SK-N-DZ (cell line): Measurements from ENCODE around the gene SLC34A3.
"Not testable (repeated sequence)": the region's sequence is repeated elsewhere in the genome, so short reads cannot be mapped to it uniquely, and the experiment has no call there.

Source experiments
- DNase-seq: peaks from one replicate; pipeline ENCODE4 v3.0.0-alpha.2; 2015; ENCODE audit warnings: low spot score

Gene SLC34A3

DNA sequence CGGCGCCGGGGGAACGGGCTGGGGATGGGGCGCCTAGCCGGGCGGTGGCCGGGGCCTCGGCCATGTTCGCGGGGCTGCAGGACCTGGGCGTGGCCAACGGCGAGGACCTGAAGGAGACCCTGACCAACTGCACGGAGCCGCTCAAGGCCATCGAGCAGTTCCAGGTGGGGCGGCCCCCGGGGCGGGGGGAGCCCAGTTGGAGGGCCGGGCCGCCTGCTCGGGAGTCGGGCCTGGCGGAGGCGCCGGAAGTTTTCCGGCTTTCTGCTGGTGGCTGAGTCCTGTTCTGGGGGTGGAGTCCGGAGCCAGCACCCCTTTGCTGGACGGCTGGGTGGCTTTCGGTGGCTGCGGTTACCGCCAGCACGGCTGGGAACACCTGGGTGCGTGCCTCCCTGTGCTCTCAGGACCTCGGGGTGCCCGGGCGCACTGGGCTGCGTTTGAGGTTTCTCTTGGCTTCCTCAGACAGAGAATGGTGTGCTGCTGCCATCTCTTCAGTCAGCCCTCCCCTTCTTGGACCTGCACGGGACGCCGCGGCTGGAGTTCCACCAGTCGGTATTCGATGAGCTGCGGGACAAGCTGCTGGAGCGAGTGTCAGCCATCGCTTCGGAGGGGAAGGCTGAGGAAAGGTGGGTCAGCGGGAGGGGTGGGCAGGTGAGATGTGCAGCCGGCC is 24.9 kb downstream of the SLC34A3 start:
- DNase-seq: no peak

DNA sequence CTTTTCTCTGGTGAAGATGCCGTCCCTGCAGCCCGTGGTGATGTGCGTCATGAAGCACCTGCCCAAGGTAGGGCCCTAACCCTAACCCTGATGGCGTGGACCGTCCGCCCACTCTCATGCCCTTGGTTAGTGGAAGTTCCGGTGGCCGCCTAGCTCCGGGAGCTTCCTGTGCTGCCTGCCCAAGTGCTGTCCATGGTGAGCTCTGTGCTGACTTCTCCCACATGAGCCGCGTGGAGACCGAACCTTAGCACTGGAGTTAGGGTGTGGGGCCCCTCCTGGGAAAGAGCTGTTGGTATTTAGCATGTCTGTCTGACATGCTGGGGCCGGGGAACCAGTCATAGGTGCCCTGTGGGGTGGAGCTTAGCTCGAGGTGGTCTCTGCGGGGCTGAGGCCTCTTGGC is 25.7 kb downstream of the SLC34A3 start:
- DNase-seq: no peak

DNA sequence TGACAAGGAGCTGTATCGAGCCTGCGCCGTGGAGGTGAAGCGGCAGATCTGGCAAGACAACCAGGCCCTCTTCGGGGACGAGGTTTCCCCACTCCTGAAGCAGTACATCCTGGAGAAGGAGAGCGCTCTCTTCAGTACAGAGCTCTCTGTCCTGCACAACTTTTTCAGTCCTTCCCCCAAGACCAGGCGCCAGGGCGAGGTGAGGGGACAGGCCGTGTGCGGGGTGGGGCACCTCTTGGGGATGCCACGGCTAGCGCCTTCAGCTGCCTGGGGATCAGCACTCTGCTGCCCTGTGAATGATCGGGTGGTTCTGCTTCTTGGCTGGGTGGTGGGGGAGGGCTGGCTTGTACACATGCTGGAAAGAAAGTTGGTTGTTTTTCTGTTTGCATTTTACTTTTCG is 26.2 kb downstream of the SLC34A3 start:
- no peak for DNase-seq

DNA sequence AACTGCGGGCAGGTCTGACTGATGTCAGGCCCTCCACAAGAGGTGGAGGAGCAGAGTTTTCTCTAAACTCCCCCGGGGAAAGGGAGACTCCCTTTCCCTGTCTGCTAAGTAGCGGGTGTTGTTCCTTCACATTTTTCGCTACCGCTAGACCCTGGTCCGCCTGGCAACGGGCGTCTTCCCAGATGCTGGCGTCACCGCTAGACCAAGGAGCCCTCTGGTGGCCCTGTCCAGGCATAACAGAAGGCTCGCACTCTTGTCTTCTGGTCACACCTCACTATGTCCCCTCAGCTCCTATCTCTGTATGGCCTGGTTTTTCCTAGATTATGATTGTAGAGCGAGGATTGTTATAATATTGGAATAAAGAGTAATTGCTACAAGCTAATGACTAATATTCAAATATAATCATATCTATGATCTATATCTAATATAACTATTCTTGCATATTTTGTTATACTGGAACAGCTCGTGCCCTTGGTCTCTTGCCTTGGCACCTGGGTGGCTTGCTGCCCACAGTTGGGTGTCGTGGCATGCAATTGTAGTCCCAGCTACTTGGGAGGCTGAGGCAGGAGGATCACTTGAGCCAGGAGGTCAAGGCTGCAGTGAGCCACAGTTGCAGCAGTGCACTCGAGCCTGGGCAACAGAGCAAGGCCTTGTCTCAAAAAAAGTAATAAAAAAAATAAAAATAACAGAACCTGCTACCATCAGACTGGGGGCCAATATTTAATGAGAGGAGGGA is 31.6 kb downstream of the SLC34A3 start:
- DNase-seq: not testable (repeated sequence)

DNA sequence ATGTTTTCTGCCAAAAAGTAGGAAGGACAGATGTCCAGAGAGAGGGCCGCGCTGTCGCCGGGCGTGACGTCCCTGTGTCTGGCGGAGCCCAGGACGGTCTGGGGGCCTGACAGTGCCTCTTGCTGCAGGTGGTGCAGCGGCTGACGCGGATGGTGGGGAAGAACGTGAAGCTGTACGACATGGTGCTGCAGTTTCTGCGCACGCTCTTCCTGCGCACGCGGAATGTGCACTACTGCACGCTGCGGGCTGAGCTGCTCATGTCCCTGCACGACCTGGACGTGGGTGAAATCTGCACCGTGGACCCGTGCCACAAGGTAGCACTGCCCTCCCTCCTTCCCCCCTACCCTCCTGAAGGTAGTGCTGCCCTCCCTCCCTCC is 32.2 kb downstream of the SLC34A3 start:
- no peak for DNase-seq

DNA sequence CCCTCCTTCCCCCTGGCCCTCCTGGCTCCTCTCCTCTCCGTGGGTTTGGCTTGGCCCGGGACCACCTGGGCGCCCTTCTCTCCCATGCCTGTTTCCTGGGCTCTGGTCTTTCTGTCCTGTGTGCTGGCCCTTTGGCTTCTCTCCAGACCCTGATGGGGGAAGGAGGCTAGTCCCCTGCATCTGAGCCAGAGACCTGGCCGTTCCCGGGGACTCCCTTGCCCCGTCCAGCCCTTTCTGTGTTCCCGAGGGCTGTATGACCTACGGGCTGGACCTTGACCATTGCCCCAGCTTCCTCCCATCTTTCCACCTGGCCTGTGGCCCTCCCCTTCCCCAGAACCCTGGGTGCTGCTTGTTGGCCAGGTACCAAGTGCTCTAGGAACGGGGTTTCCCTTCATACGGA is 32.8 kb downstream of the SLC34A3 start:
- DNase-seq: no peak

DNA sequence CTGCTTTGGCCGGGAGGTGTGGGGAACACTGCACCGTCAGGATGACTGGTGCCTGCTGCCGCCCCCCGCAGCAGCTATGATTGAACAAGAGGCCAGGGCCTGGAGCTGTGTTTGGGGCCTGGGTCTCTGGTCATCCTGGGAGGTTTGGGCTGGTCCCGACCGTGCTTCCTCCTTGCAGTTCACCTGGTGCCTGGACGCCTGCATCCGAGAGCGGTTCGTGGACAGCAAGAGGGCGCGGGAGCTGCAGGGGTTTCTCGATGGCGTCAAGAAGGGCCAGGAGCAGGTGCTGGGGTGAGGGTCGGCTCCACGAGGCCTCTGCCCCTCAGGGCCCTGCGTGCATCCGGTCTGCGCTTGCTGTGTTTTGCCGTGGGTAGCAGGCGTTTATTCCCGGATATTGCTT is 33.4 kb downstream of the SLC34A3 start:
- DNase-seq: no peak

DNA sequence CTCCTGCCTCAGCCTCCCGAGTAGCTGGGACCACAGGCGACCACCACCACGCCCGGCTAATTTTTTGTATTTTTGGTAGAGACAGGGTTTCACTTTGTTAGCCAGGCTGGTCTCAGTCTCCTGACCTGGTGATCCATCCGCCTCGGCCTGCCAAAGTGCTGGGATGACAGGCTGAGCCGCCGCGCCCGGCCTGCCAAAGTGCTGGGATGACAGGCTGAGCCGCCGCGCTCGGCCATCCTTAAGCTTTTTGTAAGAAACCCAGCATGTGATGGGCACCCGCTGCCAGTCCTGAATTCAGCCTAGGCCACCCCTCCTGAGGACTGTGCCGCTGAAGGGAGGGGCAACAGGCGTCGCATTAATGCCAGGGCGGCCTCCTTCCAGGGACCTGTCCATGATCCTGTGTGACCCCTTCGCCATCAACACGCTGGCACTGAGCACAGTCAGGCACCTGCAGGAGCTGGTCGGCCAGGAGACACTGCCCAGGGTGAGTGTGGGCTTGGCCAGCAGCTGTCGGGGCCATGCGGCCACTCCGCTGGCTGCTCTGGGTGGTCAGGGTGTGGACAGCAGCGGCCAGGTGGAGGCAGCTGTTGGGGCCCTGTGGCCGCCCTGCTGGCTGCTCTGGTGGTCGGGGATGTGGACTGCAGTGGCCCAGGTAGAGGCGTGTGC is 34.9 kb downstream of the SLC34A3 start:
- no peak for DNase-seq

DNA sequence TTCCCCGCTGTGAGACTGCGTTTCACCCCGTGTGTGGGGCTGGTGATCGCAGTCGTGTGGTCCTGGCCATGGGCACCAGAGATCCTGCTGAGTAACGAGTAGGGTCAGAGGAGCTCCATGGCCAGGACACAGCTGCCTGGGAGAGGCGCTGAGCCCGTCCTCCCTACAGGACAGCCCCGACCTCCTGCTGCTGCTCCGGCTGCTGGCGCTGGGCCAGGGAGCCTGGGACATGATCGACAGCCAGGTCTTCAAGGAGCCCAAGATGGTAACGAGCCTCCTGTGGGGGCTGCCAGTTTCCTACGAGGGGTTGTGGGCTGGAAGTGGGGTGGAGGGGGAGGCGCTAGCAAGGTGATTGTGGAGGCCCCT is 35.4 kb downstream of the SLC34A3 start:
- no peak for DNase-seq

DNA sequence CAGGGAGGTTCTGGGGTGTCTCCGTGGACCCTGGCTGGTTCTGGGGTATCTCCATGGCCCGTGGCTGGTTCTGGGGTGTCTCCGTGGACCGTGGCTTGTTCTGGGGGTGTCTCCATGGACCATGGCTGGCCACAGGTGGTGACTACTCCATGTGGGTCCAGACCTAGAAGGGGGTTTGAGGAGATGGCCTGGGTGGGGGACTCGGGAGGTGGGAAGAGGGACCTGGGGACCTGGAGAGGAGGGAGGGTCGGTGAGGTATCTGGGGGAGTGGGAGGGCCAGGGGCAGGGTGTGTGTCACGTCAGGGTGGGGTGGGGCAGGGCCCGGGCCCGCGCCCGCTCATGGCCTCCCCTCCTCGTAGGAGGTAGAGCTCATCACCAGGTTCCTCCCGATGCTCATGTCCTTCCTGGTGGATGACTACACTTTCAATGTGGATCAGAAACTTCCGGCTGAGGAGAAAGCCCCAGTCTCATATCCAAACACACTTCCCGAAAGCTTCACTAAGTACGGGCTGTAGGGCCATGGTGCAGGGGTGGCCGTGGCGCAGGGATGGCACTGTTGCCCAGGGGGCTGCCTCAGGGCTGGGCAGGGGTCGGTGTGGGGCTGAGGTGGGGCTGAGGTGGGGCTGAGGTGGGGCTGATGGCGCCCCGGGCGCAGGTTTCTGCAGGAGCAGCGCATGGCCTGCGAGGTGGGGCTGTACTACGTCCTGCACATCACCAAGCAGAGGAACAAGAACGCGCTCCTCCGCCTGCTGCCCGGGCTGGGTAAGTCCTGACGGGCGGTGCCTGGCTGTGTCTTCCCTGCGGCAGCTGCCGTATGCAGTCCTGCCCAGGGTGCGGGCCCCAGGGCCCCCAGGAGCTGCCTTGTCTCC is 36.1 kb downstream of the SLC34A3 start:
- DNase-seq: no peak

DNA sequence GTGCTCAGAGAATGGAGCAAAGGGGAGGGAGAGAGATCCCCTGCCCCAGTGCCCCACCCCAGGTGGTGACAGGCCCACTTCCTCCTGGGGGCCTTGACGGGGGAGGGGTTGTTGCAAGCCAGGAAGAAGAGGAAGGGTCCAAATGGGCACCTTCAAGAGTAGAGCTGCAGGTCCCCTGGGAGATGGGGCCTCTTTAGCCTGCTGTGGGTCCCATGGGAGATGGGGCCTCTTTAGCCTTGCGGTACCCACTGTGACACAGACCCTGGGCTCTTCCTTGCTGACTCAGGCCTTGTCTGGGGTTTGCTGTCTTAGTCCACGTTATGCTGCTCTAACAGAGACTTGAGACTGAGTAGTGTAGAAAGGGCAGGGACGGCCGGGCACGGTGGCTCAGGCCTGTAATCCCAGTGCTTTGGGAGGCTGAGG is 37.2 kb downstream of the SLC34A3 start:
- no peak for DNase-seq

DNA sequence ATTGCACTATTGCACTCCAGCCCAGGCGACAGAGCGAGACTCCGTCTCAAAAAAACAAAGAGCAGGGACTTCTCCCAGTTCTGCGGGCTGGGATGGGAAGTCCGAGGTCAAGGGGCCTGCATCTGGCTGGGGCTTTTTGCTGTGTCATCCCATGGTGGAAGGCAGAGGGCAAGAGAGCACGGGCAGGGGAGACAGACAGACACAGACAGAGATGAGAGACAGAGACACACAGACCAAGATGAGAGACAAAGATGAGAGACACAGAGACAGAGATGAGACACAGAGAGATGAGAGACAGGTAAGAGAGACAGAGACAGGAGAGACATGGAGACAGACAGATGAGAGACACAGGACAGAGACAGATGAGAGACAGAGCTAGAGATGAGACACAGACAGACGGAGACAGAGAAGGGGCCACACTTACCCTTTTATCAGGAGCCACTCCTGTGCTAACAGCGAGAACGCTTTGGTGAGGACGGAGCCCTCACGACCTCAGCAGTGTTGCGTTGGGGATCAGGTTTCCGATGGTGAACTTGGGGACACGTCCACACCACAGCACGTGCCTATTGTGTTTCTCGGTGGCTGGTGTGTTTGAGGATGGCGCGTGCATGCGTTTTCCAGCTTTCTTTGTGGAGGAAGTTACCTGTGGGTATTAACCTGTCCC is 38.0 kb downstream of the SLC34A3 start:
- DNase-seq: no peak

DNA sequence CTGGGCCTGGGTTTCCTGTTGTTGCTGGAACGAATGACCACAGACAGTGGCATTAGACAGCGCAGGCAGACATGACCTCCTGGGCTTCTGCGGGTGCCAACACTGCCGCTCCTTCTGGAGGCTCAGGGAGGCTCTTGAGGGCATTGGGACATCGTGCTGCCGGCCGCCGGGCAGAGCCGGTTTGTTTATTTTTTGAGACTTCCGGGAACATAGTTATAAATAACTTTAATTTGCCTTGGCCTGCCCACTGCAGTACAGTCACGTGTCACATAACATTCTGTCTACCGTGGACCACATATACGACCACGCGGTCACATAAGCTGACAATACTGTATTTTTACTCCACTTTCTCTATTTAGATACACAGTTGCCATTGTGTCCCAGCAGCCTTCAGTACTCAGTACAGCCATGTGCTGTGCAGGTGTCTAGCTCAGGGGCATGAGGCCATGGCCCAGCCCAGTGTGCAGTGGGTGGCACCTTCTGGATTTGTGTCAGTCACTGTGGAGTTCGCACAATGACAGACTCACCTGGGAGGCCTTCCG is 38.6 kb downstream of the SLC34A3 start:
- no peak for DNase-seq

DNA sequence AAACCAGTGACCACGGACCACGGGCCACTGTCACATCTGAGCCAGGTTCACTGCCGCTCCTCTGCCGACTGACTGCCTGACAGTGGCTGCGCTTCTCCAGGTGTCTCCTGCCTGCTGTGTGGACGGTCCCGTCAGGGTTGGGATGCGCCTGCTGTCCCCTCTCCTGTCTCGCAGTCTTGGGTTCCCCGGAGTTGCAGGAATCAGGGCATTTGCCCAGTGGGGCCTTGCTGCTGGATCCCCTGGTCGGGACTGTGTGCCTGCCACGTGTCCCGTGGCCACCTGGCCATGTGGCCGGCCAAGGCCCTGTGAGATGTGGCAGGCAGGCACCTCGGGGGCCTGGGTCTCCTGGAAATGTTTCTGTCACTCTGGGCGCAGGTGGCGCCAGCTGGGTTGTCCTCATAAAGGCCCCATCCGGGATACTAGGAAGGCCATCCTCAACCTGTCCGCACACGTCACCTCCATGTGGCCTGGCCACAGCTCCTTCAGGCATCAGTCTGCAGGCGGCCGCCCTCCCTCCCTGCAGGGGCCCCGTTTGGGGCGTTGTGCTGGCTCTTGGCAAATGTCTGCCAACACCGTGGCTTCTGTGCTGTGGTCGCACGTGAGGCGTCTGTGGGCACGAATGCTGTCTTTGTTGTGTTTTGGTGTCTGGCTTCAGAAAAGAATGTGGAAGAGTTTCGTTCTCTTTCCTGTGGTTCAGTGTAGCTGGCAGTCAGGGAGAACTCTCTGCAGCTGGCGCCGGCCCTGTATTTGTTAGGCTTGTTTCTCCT is 40.4 kb downstream of the SLC34A3 start:
- DNase-seq: no peak

DNA sequence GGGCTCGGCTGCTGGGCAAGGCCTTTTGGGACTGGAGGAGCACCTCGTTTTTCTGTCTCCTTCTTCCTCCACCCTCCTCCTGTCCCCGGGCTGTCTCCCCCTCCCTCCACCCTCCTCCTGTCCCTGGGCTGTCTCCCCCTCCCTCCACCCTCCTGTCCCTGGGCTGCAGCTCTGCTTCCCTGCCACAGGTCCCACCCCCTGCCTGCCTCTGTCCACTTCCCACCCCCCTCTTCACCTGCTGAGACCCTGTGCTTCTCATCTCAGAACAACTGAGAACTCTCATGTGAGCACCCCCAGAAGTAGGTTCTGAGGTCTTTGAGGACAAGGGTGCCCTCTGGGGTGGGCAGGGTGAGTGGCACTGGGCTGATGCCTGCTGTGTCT is 41.0 kb downstream of the SLC34A3 start:
- no peak for DNase-seq

DNA sequence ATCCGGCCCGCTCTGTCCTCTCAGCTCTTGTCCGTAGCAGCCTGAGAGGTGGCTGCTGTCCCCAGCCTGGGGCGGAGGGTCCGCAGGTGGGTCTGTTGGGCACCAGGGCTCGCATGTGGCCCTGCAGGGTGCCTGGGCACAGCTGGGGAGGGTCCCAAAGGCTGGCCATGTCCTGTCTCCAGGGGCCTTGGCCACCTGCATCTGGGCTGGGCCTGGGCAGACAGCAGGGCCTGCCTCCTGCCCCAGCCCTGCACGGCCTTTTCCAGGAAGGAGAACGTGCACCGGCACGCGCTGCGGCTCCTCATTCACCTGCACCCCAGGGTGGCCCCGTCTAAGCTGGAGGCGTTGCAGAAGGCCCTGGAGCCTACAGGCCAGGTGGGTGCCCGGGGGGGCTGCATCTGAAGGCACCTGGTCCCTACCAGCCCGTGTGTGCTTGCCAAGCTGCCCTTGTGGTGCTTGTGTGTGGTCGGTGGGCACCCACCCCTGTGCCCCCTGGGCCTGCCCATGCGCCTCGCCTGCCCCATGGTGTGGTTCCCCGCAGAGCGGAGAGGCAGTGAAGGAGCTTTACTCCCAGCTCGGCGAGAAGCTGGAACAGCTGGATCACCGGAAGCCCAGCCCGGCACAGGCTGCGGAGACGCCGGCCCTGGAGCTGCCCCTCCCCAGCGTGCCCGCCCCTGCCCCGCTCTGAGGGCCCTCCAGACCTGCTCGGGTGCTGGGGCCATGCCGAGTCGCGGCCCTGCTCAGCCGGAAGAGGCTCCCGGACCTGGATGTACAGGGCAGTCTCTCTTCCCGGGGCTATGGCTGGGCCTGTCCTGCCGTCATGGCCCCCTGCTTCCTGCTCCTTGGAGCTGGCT is 41.8 kb downstream of the SLC34A3 start:
- DNase-seq: no peak

DNA sequence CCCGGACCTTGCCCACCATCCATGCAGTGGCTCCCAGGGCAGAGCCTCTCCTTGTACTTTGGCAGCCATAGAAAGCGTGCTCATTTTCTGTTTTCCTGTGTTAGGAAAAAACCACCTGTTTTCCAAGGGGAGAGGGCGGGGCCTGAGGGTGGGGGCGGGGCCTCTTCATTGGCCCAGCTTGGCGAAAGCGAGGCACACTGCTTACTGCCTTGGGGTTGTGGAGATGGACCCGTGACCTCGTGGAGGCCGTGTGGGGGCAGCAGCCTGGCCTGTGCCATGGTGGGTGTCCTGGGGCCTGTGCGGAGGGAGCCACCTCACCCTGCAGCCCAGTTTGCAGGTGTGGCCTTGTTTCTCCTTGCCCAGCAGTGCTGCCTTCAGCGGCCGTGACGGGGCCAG is 42.4 kb downstream of the SLC34A3 start:
- no peak for DNase-seq

DNA sequence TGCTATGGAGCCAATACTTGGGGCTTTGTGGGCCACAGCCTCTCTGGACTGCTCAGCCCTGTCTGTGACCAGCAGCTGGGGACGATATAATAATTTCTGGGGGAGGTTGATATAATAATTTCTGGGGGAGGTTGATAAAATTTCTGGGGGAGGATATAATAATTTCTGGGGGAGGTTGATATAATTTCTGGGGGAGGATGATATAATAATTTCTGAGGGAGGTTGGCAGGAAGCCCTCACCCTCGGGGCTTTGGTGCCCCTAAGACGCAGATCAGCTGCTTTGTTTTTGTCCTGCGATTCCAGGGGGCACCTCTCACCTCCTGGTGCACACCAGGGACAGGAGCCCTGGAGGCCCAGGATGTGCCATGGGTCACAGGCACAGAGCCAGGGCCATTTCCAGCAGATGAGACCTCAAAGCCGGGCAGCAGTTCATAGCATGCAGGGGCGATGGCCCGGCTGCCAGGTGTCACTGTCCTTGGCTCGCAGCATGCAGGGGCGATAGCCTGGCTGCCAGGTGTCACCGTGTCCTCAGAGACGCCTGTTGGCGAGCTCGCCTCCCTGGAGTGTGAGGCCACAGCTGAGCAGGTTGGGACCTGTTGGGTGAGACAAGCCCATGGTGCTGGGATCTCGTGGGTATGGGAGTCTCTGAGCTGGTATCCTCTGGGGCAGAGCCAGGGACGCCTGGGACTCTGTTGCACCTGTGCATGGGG is 43.1 kb downstream of the SLC34A3 start:
- no peak for DNase-seq

DNA sequence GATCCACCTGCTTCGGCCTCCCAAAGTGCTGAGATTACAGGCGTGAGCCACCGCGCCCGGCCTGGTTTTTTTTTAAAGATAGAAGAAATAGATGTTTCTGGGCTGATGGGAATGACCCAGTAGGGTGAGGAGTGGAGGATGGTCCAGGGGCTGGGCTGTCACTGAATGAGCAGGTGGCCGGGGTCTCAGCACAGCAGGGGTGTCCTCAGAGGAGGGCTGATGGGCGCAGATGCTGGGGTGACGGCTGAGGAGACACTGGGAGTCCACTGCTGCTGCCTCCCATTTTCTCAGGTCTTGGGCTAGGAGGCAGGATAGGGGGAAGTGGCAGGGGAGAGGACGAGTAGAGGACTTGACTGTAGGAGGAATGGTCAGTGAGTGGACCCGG is 44.5 kb downstream of the SLC34A3 start:
- peak; percentile 9 for DNase-seq
